IMR-90 (cell line): ENCODE measurements around the gene GFOD2. TPM values are rescaled to one million over a fixed set of nuclear protein-coding genes. Genes with fewer than 3 reads are reported as not detected.

Experiments
- ATAC-seq: fragments of 200-7000 bp; cut with Tn5 transposase; 2 replicates; pipeline ENCODE4 v1.9.1; 2020; ENCODE audit warnings: low read depth, mild to moderate bottlenecking, moderate library complexity
- BruUV-seq: library from RNA; stranded (reverse); fragments of 400-500 nt; replicated peaks from 2 replicates; lab custom pipeline; 2021; lab: Mats Ljungman, UMichigan
- CTCF ChIA-PET: fragments of 300-600 bp; formaldehyde crosslinking; extraction: SDS; loops from one replicate; lab custom pipeline; 2021; ENCODE audit warnings: antibody characterized with exemption; lab: Yijun Ruan, JAX
- POLR2A ChIA-PET: fragments of 300-600 bp; sonication (Branson Sonifier 250); formaldehyde crosslinking; loops from one replicate; lab custom pipeline; 2022; ENCODE audit warnings: antibody characterized with exemption; ENCODE audit not compliant: unreplicated experiment; lab: Charles Lee
- DNase-seq: peaks from one replicate; pipeline ENCODE4 v3.0.0; 2013
- H2AFZ ChIP-seq: replicated peaks from 2 replicates; pipeline ENCODE3; 2013; ENCODE audit warnings: low read length, mild to moderate bottlenecking; ENCODE audit not compliant: poor library complexity
- H2AK5ac ChIP-seq: 2 replicates; pipeline ENCODE4 v1.6.1; 2013; ENCODE audit warnings: low read depth, low read length, inconsistent platforms
- H2AK9ac ChIP-seq: replicated peaks from 2 replicates; pipeline ENCODE3; 2013; ENCODE audit warnings: mild to moderate bottlenecking, low read depth, low read length, moderate library complexity; ENCODE audit not compliant: poor library complexity
- H2BK120ac ChIP-seq: 2 replicates; pipeline ENCODE4 v1.6.1; 2013; ENCODE audit warnings: low read depth, low read length, inconsistent platforms
- H2BK15ac ChIP-seq: 3 replicates; pipeline ENCODE4 v1.6.1; 2013; ENCODE audit warnings: low read depth, low read length, inconsistent platforms
- H2BK20ac ChIP-seq: 2 replicates; pipeline ENCODE4 v1.6.1; 2013; ENCODE audit warnings: low read depth, mild to moderate bottlenecking, inconsistent platforms, low read length, moderate library complexity
- H2BK5ac ChIP-seq: 2 replicates; pipeline ENCODE4 v1.6.1; 2013; ENCODE audit warnings: mild to moderate bottlenecking, low read depth, low read length, inconsistent platforms; ENCODE audit not compliant: poor library complexity, severe bottlenecking
- H3K14ac ChIP-seq: replicated peaks from 2 replicates; pipeline ENCODE4 v1.6.1; 2013; ENCODE audit warnings: low read depth, low read length, inconsistent platforms
- H3K18ac ChIP-seq: 2 replicates; pipeline ENCODE4 v1.6.1; 2013; ENCODE audit warnings: low read depth, low read length, control low read depth
- H3K23ac ChIP-seq: 2 replicates; pipeline ENCODE4 v1.6.1; 2013; ENCODE audit warnings: low read depth, low read length, inconsistent platforms
- H3K27ac ChIP-seq: 2 replicates; pipeline ENCODE4 v1.5.1; 2013; ENCODE audit warnings: mild to moderate bottlenecking, control low read depth, low read length; ENCODE audit not compliant: insufficient read depth
- H3K27me3 ChIP-seq: 2 replicates; pipeline ENCODE4 v1.6.1; 2013; ENCODE audit warnings: low read length; ENCODE audit not compliant: control insufficient read depth, insufficient read depth
- H3K36me3 ChIP-seq: 2 replicates; pipeline ENCODE4 v1.6.1; 2013; ENCODE audit warnings: low read length, mixed read lengths; ENCODE audit not compliant: control insufficient read depth, insufficient read depth
- H3K4ac ChIP-seq: 2 replicates; pipeline ENCODE4 v1.6.1; 2013; ENCODE audit warnings: low read depth, low read length, inconsistent platforms
- H3K4me1 ChIP-seq: 2 replicates; pipeline ENCODE4 v1.6.1; 2013; ENCODE audit warnings: low read length, mixed read lengths; ENCODE audit not compliant: control insufficient read depth, insufficient read depth
- H3K4me2 ChIP-seq: 2 replicates; pipeline ENCODE4 v1.6.1; 2013; ENCODE audit warnings: low read depth, mild to moderate bottlenecking, control low read depth, low read length, moderate library complexity
- H3K4me3 ChIP-seq: 2 replicates; pipeline ENCODE4 v1.5.1; 2013; ENCODE audit warnings: low read depth, mild to moderate bottlenecking, control low read depth, low read length, moderate library complexity; ENCODE audit not compliant: insufficient read depth
- H3K56ac ChIP-seq: 2 replicates; pipeline ENCODE4 v1.6.1; 2013; ENCODE audit warnings: low read length, inconsistent platforms; ENCODE audit not compliant: insufficient read depth; ENCODE audit errors: extremely low read depth
- H3K79me1 ChIP-seq, 2 experiments: 2 replicates each; pipeline ENCODE4 v1.6.1; 2013; ENCODE audit warnings: low read length in 2 of 2, inconsistent platforms in 1 of 2, low read depth in 1 of 2
- H3K9ac ChIP-seq: 2 replicates; pipeline ENCODE4 v1.6.1; 2013; ENCODE audit warnings: low read depth, low read length, control low read depth
- H3K9me1 ChIP-seq: 2 replicates; pipeline ENCODE4 v1.6.1; 2013; ENCODE audit warnings: low read length, inconsistent platforms; ENCODE audit not compliant: insufficient read depth
- H3K9me3 ChIP-seq: 2 replicates; pipeline ENCODE4 v1.6.1; 2013; ENCODE audit warnings: low read length; ENCODE audit not compliant: control insufficient read depth, insufficient read depth
- H4K20me1 ChIP-seq: 2 replicates; pipeline ENCODE4 v1.6.1; 2013; ENCODE audit warnings: low read length, inconsistent platforms; ENCODE audit not compliant: insufficient read depth
- H4K5ac ChIP-seq: 2 replicates; pipeline ENCODE4 v1.6.1; 2013; ENCODE audit warnings: mild to moderate bottlenecking, low read depth, low read length, control low read depth
- H4K8ac ChIP-seq, 2 experiments: 2 replicates each; pipeline ENCODE4 v1.6.1; 2013; ENCODE audit warnings: low read depth in 2 of 2, low read length in 2 of 2, control low read depth in 1 of 2, inconsistent platforms in 1 of 2
- H4K91ac ChIP-seq: 2 replicates; pipeline ENCODE4 v1.6.1; 2013; ENCODE audit warnings: low read depth, low read length, inconsistent platforms; ENCODE audit not compliant: insufficient read depth
- CEBPB ChIP-seq: IDR thresholded peaks from 2 replicates; pipeline ENCODE4 v1.6.1; 2012; ENCODE audit warnings: low read depth, low read length, improper control_type of control experiment
- FOS ChIP-seq: fragments of 150-350 bp; IDR thresholded peaks from 2 replicates; pipeline ENCODE4 v1.6.1; 2016; ENCODE audit warnings: low read depth, low read length
- NFE2L2 ChIP-seq: fragments of 150-350 bp; IDR thresholded peaks from 2 replicates; pipeline ENCODE4 v1.6.1; 2016; ENCODE audit warnings: low read depth, mild to moderate bottlenecking, low read length
- POLR2A ChIP-seq: IDR thresholded peaks from 2 replicates; pipeline ENCODE4 v1.6.1; 2012; ENCODE audit warnings: mild to moderate bottlenecking, low read depth, low read length
- RCOR1 ChIP-seq: IDR thresholded peaks from 2 replicates; pipeline ENCODE4 v1.6.1; 2012; ENCODE audit warnings: mild to moderate bottlenecking, low read length, improper control_type of control experiment; ENCODE audit not compliant: insufficient replicate concordance
- RFX5 ChIP-seq: IDR thresholded peaks from 2 replicates; pipeline ENCODE4 v1.8.0; 2012; ENCODE audit warnings: low read depth, mild to moderate bottlenecking, low read length, moderate library complexity
- WGBS, 2 experiments: methylation state at CpG; one replicate each; pipeline versions ENCODE4 v1.1.5 to v1.1.7; 2013; ENCODE audit warnings: missing lambda C conversion rate in 2 of 2; ENCODE audit not compliant: insufficient read length in 1 of 2; ENCODE audit errors: extremely low coverage in 2 of 2; 5-methylcytosine and 5-hydroxymethylcytosine counted together
- dilution Hi-C: fragments of 300-500 bp; cut with HindIII; formaldehyde crosslinking; loops from one replicate; pipeline ENCODE4 v1.14.3; 2018; ENCODE audit warnings: low sequenced_read_pairs; ENCODE audit not compliant: unreplicated experiment
- in situ Hi-C: fragments of 300-500 bp; cut with MboI; formaldehyde crosslinking; loops from 3 replicates; pipeline ENCODE4 v1.14.3; 2019; ENCODE audit warnings: low sequenced_read_pairs, inconsistent platforms, mixed read lengths
- intact Hi-C: fragments of 100-400 bp; cut with micrococcal nuclease; formaldehyde crosslinking; loops from 2 replicates; pipeline ENCODE4 v1.10.0; 2022
- polyA plus RNA-seq, 3 experiments: library from polyadenylated mRNA; depleted of rRNA; stranded (reverse); fragments of >200 nt; gene quantifications; 2 replicates each; pipeline ENCODE4 v1.2.3, GENCODE V29; 2012; ENCODE audit warnings: low replicate concordance in 1 of 3
- total RNA-seq: library from RNA; depleted of rRNA; stranded (reverse); fragments of >200 nt; gene quantifications from 2 replicates; pipeline ENCODE4 v1.2.3, GENCODE V29; 2012
- TF ChIP-seq, protein P1 (sequence below): fragments of 150-350 bp; IDR thresholded peaks from 2 replicates; pipeline ENCODE4 v1.6.1; 2017; ENCODE audit warnings: mild to moderate bottlenecking, antibody characterized with exemption, low read length, low read depth

GFOD2 gene
- total and polyA plus RNA-seq, 2 of the 4 experiments (the other 2 are of a cell fraction): 12.3 to 18.1 TPM

- Histone ChIP-seq H2AK5ac (no peak overlapping the region), H4K8ac (no peak overlapping the region), H3K9me1 (peaks cover 8% of the 10 kb centered on the region; the same call in 1 of the 2 replicates), H3K9ac (no peak overlapping the region), H2BK120ac (no peak overlapping the region), H4K20me1 (no peaks in the 10 kb centered on the region), H3K18ac (no peak overlapping the region), H3K27me3 (no peaks in the 10 kb centered on the region), H3K4ac (no peak overlapping the region), H2AFZ (no peak overlapping the region), H3K4me1 (no peaks in the 10 kb centered on the region), H3K9me3 (no peaks in the 10 kb centered on the region), H2BK20ac (no peak overlapping the region), H2BK5ac (no peak overlapping the region), H3K23ac (no peak overlapping the region), H3K27ac (no peak overlapping the region), H3K4me3 (no peak overlapping the region), H3K36me3 (peaks cover 47% of the 10 kb centered on the region), H4K5ac (no peak overlapping the region), H3K56ac (no peak overlapping the region), H3K79me1 (peaks cover 0 to 10% of the 10 kb centered on the region in 2 experiments; a peak in 1 of 4 replicates), H3K14ac (no peak overlapping the region), H2AK9ac (peak overlapping the region; percentile 28), H3K4me2 (no peak overlapping the region), H4K91ac (no peak overlapping the region), H2BK15ac (no peak overlapping the region)
- no TSS peak for BruUV-seq
- 73% methylated on average over 4 of the region's 4 CpGs; no CpG with 5 or more reads in 1 of the 2 experiments for WGBS, 2 experiments
- CTCF ChIA-PET: no interaction called here
- in situ Hi-C loops (no loop called here), intact Hi-C loops (no loop called here), dilution Hi-C loops (no loop called here)
- POLR2A ChIA-PET: no interaction called here
- no peak for ATAC-seq
- no peak for DNase-seq
- no peak for TF ChIP-seq RCOR1
- TF ChIP-seq RFX5: no peak
- no peak for TF ChIP-seq POLR2A
- TF ChIP-seq FOS: no peak
- no peak for TF ChIP-seq CEBPB
- TF ChIP-seq, protein P1, sequence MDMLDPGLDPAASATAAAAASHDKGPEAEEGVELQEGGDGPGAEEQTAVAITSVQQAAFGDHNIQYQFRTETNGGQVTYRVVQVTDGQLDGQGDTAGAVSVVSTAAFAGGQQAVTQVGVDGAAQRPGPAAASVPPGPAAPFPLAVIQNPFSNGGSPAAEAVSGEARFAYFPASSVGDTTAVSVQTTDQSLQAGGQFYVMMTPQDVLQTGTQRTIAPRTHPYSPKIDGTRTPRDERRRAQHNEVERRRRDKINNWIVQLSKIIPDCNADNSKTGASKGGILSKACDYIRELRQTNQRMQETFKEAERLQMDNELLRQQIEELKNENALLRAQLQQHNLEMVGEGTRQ: no peak
- no peak for TF ChIP-seq NFE2L2
Observed at GRCh38 chr16:67731753-67732095, 12.6 kb upstream of the GFOD2 start.
